Measurements from ENCODE around the gene ERICH4. TPM values are rescaled to one million over a fixed set of nuclear protein-coding genes. Genes with fewer than 3 reads are reported as not detected.
"Not testable (repeated sequence)": the region's sequence is repeated elsewhere in the genome, so short reads cannot be mapped to it uniquely, and the experiment has no call there.

Gene ERICH4
- total RNA-seq, 2 donors from 2014 or later = not detected

DNA sequence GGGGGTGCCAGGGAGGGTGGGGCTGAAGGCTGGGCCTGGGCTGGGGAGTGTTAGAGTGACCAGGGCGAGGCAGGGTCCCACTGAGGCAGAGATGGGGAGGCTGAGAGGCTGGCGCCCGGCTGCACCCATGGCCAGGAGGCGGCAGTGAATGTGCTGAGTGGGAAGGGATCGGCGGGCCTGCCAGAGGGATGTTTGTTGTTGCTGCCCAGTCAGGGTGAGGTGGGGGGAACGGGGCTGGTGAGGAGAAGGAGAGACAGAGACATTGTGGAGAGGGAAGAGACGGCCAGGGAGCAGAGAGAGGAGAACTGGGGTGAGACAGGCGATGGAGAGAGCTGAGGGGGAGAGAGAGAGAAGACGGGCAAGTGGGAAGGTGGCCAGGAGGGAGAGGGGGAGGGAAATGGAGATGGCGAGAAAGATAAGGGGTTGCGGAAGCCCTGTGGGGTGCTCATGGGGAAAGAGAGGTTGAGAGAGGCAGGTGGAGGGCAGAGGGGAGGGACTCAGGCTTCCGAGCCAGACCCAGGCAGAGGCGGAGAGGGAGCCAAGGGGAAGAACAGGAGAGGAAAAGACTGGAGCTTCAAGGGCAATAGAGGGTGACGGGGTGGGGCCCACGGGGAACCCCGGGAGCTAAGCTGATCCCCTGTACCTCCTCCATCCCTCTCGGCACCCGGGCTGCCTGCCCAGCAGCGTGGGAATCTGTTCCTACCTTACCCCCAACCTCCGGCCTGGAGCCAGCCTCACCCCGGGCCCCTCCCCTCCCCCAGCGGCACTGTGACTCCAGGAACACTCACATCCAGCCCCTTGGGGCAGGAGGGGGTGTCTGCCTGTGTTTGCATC, 15.1 kb upstream of the ERICH4 start:
- peak; percentile 29 to 42 for ATAC-seq
- no peak for DNase-seq
- intact Hi-C loops (cut with DNase I) = no loop called here

DNA sequence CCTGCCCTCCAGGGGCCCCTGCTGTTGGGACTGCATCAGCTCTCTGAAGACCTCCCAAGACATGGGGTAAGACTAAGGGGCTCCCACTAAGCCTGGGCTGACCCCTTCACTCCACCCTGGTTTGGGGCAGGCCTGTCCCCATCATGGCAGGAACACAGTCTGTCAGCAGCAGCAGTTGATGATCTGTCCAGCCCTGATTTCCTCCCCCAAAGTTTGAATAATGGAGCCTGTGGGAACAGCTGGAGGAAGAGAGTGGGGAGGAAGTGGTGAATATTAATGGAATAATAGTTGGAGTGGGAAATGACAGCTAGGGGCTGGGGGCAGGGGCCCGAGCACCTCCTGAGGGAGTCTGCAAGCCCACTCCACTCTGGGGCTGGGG, 14.5 kb upstream of the ERICH4 start:
- DNase-seq (no peak), ATAC-seq (no peak)
- intact Hi-C loops (cut with DNase I) = no loop called here

DNA sequence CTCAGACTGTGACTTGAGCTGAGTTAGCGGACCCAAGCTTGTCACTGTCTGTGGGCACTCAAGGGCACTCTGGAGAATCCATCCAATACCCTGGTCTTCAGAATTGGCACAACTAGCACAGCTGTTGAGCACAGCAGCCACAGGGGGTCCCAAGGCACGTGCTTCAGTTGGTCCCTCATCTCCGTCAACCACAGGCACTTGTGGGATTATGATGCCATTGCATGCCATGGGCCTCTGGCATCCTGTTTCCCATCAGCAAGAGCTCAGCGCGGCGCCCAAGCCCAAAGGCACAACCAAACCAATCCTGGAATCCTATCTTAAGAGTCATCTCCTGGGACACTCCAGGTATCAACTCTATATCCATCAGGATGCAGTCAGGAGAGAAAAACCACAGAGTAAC, 12.0 kb upstream of the ERICH4 start:
- ATAC-seq (no peak), DNase-seq (no peak)

DNA sequence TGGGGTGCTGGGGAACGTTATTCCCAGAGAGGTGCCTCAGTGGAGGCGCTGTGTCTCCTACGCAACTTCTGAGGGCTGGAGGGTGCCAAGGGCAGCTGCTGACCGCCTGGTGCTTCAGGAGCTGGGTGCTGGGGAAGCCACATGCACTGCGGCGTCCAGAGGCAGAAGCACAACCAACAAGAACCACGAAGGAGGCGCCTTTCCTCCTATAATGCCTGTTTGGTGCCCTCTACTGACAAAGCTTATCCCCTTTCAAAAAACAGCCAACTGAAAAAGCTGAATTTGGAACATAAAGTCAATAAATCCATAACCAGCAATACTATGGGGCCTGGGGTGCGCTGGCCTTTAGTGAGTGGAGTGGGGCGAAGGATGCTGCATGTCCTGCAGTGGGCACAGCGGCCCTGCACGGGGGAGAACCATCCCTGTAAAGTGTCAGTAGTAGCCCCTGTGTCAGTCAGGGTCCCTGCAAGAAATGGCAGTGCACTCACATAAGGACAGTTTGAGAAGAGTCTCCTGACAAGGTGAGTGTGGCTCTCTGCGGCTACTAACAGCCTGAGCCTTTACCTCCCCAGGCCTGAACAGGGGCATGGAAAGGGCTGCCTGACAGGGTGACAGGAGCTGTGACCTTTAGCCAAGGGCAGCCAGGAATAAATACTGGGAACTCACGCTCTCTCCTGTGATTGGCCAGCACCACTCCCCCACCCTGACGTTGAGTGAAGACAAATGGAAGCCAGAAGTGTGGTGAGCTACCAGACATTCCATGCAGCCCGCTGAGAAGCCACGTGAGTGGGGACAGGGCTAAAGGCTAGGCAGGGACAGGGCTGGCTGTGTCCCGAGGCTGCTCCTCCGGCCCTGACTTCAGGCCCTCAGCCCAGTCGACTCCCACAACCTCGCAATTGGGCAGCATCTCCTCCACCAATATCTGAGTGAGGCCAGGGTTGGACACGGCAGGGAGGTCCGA, 11.2 kb upstream of the ERICH4 start:
- DNase-seq = peak; percentile 63
- peak; percentile 68 to 71 for ATAC-seq
- intact Hi-C loops (cut with DNase I) = loop anchor here in 1 of 2 donors (10.0 kb wide), 1 partner anchor 107 kb away; no protein-coding TSS in a partner anchor

More for the DNA sequence above, 12.0 kb upstream of the ERICH4 start:
- intact Hi-C loops (cut with DNase I) = loop anchor here in 1 of 2 donors (10.0 kb wide), 1 partner anchor 106 kb away; no protein-coding TSS in a partner anchor

DNA sequence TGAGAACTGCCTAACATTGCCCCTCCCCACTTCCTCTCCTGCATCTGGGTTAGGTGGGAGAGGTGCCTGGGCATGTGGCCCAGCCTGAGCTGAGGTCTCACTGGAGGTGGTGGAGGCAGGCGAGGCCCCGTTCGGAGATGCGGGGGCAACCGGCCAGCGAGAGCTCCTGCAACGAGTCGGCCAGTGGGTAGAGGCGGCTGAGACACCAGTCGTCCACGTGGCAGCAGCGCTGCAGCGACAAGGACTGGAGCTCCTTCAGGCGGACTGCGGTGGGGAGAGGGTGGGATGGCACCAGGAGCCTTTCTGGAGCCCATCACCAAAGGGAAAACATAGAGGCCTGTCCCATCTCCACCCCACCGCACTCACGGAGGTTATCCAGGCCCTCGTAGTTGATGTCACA, 9.8 kb upstream of the ERICH4 start:
- intact Hi-C loops (cut with DNase I) = loop anchor here in 1 of 2 donors (10.0 kb wide), 1 partner anchor 108 kb away; no protein-coding TSS in a partner anchor
- DNase-seq (no peak), ATAC-seq (no peak)

DNA sequence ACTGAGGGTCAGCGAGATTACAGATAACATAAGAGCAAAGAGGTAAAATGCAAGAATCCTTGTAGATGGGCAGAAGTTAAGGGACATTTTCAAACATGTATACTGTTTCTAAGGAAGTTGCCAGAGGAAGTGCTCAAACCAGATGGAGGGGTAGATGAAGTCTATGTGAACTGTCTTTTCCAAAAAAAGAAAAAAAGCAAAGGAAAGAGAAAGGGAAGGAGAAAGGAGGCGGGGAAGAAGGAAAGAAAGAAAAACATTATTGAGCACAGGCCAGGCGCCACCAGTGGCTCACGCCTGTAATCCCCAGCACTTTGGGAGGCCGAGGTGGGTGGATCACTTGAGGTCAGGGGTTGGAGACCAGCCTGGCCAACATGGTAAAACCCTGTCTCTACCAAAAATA, 8.5 kb upstream of the ERICH4 start:
- ATAC-seq = no peak
- intact Hi-C loops (cut with DNase I) = loop anchor here in 1 of 2 donors (10.0 kb wide), 1 partner anchor 110 kb away; no protein-coding TSS in a partner anchor
- no peak for DNase-seq

DNA sequence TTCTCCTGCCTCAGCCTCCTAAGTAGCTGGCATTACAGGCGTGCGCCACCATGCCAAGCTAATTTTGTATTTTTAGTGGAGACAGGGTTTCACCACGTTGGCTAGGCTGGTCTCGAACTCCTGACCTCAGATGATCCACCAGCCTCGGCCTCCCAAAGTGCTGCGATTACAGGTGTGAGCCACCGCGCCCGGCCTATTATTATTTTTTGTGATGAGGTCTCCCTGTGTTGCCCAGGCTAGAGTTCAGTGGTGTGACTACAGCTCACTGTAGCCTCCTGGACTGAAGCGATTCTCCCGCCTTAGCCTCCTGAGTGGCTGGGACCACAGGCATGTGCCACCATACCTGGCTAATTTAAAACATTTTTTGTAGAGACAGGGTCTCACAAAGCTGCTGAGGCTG, 7.6 kb upstream of the ERICH4 start:
- not testable (repeated sequence) for DNase-seq, ATAC-seq
- intact Hi-C loops (cut with DNase I) = loop anchor here in 1 of 2 donors (5.0 to 10.0 kb wide), 2 partner anchors 38 to 111 kb away; partner anchors contain the start of genes BCKDHA and EXOSC5

DNA sequence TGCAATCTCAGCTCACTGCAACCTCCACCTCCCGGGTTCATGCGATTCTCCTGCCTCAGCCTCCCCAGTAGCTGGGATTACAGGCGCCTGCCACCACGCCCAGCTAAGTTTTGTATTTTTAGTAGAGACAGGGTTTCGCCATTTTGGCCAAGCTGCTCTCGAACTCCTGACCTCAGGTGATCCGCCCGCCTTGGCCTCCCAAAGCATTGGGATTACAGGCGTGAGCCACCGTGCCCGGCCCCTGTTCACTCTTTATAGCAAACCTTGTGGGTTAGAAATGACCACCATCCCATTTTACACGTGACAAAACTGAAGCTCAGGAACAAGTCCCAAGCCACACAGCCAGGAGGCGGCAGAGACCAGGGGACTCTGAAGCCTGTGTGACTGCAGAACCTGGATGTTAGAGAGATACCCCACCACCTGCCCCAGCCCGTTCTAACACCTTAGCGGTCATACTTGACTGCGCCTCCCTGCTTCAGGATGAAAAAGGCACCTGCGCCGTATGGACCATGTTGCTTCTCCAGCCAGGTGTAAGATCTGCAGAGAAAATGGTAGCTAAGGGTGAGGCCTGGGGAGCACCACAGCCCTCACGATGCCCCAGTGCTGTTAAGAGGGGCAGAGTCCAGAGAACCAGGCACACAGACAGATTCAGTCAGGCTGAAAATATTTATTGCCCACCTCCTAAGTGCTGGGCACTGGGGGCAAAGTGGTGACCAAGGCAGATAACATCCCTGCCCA, 6.9 kb upstream of the ERICH4 start:
- intact Hi-C loops (cut with DNase I) = loop anchor here in 1 of 2 donors (5.0 to 10.0 kb wide), 2 partner anchors 39 to 111 kb away; partner anchors contain the start of genes BCKDHA and EXOSC5
- DNase-seq (no peak), ATAC-seq (no peak)

DNA sequence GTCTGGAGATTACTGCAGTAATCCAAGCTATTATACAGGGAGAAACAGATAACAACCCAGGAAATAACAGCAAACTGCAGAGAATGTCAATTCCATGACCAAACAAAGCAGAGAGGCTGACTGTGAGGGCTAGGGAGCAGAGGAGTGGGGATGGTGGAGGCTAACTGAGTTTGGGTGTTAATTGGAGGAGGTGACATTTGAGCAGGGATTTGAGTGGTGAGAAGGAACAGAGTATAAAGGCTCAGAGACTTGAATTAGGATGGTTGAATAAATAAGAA, 6.3 kb upstream of the ERICH4 start:
- ATAC-seq = no peak
- DNase-seq = no peak
- intact Hi-C loops (cut with DNase I) = loop anchor here in 1 of 2 donors (5.0 to 10.0 kb wide), 2 partner anchors 39 to 112 kb away; partner anchors contain the start of genes BCKDHA and EXOSC5

DNA sequence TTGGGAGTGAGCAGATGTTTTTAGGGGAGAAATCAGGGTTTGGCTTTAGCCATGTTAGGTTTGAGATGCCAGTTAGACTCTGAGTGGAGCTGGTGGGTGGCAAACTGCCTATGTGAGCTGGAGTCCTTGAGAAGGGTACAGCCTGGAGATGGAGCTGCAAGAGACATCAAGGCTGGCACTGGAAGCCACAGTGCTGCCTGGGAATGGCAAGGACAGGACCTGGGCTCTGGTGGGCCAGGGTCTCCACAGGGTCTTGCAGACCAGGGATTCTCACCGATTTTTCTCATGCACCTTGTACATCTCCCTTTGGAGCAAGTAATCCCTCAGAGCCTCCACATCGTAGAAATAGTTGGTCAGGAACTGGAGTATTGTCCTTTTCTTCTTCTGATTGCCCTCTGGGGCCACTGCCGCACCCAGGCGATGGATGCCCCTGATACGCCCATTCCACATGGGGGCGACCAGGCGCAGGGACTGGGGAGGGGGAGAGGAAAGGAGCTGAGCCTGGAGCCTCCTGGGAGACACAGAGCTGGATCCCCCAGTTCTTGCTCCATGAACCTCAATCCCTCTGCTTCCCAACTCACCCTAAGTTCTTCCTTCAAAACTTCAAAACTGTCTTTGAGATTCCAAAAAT, 4.9 kb upstream of the ERICH4 start:
- intact Hi-C loops (cut with DNase I) = loop anchor here in 1 of 2 donors (5.0 to 10.0 kb wide), 2 partner anchors 41 to 113 kb away; partner anchors contain the start of genes BCKDHA and EXOSC5
- ATAC-seq (no peak), DNase-seq (no peak)

DNA sequence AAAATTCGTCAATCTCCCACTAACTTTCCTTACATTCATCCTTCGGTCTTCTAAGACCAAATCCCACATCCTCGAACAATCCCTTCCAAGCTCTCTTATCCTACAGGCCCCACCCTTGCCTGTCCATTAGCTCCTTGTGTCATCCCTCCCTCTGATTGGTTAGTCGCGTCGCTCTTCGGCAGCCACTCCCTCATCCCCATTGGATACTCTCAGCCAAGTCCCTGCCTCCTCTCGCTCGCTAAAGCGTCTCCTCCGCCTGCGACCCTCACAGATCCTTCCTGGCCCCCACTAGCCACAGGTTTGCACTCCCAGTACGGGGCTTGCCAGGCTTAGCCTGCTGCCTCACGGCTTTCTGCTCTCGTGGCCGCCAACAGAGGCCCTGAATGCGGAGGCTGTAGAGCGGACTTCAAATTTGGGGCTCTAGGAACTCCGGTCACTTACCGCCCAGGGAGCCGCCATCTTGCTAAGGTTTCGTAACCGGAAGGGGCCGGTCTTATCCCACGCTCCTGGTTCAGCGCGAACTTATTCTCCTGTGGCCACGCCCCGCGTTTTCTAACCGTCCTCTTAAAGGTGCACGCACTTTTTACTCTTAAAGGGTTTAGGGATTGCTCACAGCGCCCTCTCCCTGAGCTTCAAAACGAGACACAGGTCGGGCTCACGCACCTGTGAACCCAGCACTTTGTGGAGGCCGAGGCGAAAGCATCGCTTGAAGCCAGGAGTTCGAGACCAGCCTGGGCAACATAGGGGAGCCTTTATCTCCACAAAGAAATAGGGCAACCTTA, 3.3 kb upstream of the ERICH4 start, which contains the start of gene DMAC2:
DMAC2 (minus strand) TSS at position 472 of the 782 bp plus-strand sequence; CDS start at position 459, 13 bp downstream.
- intact Hi-C loops (cut with DNase I) = loop anchor here in 1 of 2 donors (5.0 to 10.0 kb wide), 4 partner anchors 42 to 235 kb away; partner anchors contain the start of genes BCKDHA and EXOSC5
- DNase-seq (peak; percentile 99), ATAC-seq (peak; percentile 98)

DNA sequence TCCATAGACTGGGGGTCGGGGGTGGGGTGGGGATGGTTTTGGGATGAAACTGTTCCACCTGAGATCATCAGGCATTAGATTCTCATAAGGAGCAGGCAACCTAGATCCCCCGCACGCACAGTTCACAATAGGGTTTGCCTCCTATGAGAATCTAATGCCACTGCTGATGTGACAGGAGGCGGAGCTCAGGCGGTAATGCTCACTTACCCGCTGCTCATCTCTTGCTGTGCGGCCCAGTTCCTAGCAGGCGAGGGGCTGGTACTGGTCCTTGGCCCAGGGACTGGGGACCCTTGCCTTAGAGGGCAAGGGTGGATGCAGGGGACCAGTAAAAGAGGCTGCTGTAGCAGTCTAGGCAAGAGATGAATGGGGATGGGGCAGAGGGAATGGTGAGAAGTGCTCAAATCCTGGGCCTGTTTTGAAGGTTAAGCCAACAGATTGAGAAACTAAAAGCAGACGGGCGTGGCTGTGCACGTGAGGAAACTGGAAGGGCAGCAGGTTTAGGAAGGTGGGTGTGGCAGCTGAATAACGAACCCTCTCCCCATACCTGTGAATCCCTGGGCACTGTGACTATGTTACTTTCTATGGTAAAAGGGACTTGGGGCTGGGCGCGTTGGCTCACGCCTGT, 1.5 kb upstream of the ERICH4 start:
- no peak for DNase-seq
- no peak for ATAC-seq
- intact Hi-C loops (cut with DNase I) = loop anchor here in 1 of 2 donors (10.0 kb wide), 2 partner anchors 93 to 237 kb away; no protein-coding TSS in a partner anchor

DNA sequence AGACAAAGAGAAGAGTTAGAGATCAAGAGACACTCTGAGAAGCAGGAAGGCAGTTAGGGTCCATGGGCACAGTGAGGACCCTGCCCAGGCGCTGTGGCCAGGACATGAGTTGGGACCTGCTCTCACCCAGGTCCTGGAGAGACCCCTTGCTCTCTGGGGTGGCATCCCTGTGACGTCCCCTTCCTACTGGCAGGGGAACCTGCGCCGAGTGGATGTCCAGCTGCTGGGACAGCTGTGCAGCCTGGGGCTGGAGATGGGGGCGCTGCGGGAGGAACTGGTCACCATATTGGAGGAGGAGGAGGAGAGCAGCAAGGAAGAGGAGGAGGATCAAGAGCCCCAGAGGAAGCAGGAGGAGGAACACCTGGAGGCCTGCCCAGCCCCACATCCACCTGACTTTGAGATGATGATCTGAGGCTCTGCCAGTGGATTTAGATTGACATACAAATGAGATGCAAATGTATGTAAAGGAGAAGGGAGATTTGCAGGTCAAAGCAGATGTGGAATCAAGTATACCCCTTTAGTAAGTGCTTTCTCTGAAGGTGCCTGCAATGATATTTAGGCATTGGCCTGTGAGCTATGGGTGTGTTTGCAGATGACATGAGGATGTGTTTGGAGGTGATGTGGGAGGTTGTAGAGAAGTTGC, 978 bp downstream of the ERICH4 start:
- ATAC-seq = no peak
- no peak for DNase-seq
- intact Hi-C loops (cut with DNase I) = loop anchor here in 1 of 2 donors (10.0 kb wide), 2 partner anchors 91 to 239 kb away; no protein-coding TSS in a partner anchor

DNA sequence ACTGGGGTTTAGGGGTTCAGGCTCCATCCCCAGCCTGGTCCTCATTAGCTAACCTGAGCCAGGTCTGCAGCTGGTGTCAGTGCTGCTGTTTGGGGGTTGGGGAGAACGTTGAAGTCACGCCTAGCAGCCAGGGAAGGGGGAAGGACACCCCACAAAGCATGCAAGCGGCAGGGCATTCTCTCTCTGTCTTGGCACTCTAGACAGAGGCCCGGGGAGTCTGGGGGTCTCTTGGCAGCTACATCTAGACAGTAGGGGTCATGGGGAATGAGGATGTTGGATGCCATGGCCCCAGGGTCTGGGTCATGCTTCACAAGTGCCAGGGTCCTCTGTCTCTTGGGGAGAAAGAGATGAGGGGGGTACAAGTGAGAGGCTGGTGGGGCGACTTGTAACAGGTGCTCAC, 2.6 kb downstream of the ERICH4 start:
- ATAC-seq = no peak
- intact Hi-C loops (cut with DNase I) = loop anchor here in 1 of 2 donors (10.0 kb wide), 2 partner anchors 89 to 241 kb away; no protein-coding TSS in a partner anchor

DNA sequence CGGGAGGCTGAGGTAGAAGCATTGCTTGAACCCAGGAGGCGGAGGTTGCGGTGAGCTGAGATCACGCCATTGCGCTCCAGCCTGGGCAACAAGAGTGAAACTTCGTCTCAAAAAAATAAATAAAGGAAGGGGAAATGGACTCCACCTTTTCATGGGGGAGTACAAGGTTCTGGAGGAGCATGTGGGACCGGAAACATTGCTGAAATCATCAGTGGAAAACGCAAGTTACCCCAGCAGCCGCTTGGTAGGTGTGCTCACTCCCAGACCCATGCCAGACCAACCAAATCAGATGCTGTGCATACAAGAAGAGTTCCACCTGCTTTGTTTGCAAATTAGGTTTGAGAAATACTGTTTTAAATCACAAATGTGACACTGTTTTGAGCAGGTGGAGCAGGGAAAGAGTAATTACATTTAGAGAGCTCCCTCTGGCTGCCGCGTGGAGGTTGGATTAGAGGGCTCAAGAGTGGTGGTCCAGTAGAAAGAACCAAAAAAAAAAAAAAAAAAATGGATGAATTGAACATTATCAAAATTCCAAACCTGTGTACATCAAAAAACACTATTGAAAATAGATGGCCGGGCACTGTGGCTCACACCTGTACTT, 4.9 kb downstream of the ERICH4 start:
- ATAC-seq (peak in 1 of 2 donors; percentile 9), DNase-seq (no peak)
- intact Hi-C loops (cut with DNase I) = loop anchor here in 1 of 2 donors (2.0 to 10.0 kb wide), 3 partner anchors 87 to 243 kb away; no protein-coding TSS in a partner anchor

More for the DNA sequence above, 2.6 kb downstream of the ERICH4 start:
- no peak for DNase-seq

Data from left cardiac atrium (tissue), 4 donors.